GM23338 (cell line): ENCODE data around the gene TTYH3. TPM values are rescaled to one million over a fixed set of nuclear protein-coding genes. Genes with fewer than 3 reads are reported as not detected.

Source experiments
- ATAC-seq: fragments of 200-7000 bp; cut with Tn5 transposase; 3 replicates; pipeline ENCODE4 v1.9.1; 2020
- DNase-seq: peaks from one replicate; pipeline ENCODE4 v3.0.0-alpha.2; 2015; ENCODE audit warnings: low spot score
- H2AFZ ChIP-seq: fragments of 200-600 bp; sonication (generic); 2 replicates; pipeline ENCODE4 v1.8.0; 2016; ENCODE audit warnings: antibody characterized with exemption, mild to moderate bottlenecking, moderate library complexity
- H3F3A ChIP-seq: fragments of 200-600 bp; sonication (generic); replicated peaks from 2 replicates; pipeline ENCODE4 v1.8.0; 2017; ENCODE audit warnings: antibody characterized with exemption, mixed run types, low read depth
- H3K27ac ChIP-seq: fragments of 200-600 bp; sonication (generic); 2 replicates; pipeline ENCODE4 v1.6.1; 2016; ENCODE audit warnings: low read depth
- H3K27me3 ChIP-seq: fragments of 200-600 bp; sonication (generic); 2 replicates; pipeline ENCODE4 v1.8.0; 2016; ENCODE audit warnings: mild to moderate bottlenecking, mixed run types, moderate library complexity; ENCODE audit not compliant: insufficient read depth
- H3K36me3 ChIP-seq: fragments of 200-600 bp; sonication (generic); 2 replicates; pipeline ENCODE4 v1.8.0; 2016; ENCODE audit warnings: mild to moderate bottlenecking; ENCODE audit not compliant: insufficient read depth
- H3K4me1 ChIP-seq: fragments of 200-600 bp; sonication (generic); 2 replicates; pipeline ENCODE4 v1.8.0; 2016; ENCODE audit warnings: mild to moderate bottlenecking, moderate library complexity; ENCODE audit not compliant: insufficient read depth
- H3K4me2 ChIP-seq: fragments of 200-600 bp; sonication (generic); 2 replicates; pipeline ENCODE4 v1.7.1; 2017; ENCODE audit warnings: mixed run types
- H3K4me3 ChIP-seq: fragments of 200-600 bp; sonication (generic); 2 replicates; pipeline ENCODE4 v1.6.1; 2016; ENCODE audit warnings: mixed run types
- H3K79me2 ChIP-seq: fragments of 200-600 bp; sonication (generic); replicated peaks from 2 replicates; pipeline ENCODE4 v1.8.0; 2017; ENCODE audit warnings: mild to moderate bottlenecking; ENCODE audit not compliant: insufficient read depth
- H3K9me2 ChIP-seq: fragments of 200-600 bp; sonication (generic); 2 replicates; pipeline ENCODE4 v1.8.0; 2017; ENCODE audit not compliant: insufficient read depth
- H4K20me1 ChIP-seq: fragments of 200-600 bp; sonication (generic); replicated peaks from 2 replicates; pipeline ENCODE4 v1.8.0; 2017; ENCODE audit warnings: mild to moderate bottlenecking; ENCODE audit not compliant: insufficient read depth
- H3K27ac Mint-ChIP-seq: 2 replicates; pipeline ENCODE4 v1.8.0; 2020; ENCODE audit warnings: inconsistent platforms, mild to moderate bottlenecking, moderate library complexity, mixed read lengths
- H3K27me3 Mint-ChIP-seq: 3 replicates; pipeline ENCODE4 v1.8.0; 2022; ENCODE audit warnings: low read depth, mild to moderate bottlenecking, moderate library complexity, mixed read lengths, inconsistent platforms; ENCODE audit not compliant: insufficient read depth, poor library complexity
- H3K36me3 Mint-ChIP-seq: 3 replicates; pipeline ENCODE4 v1.8.0; 2021; ENCODE audit warnings: low read depth, mild to moderate bottlenecking, inconsistent platforms, moderate library complexity, mixed read lengths
- H3K4me1 Mint-ChIP-seq: 3 replicates; pipeline ENCODE4 v1.8.0; 2020; ENCODE audit warnings: mild to moderate bottlenecking, inconsistent platforms, mixed read lengths
- H3K4me3 Mint-ChIP-seq: 3 replicates; pipeline ENCODE4 v1.8.0; 2021; ENCODE audit warnings: moderate library complexity, mild to moderate bottlenecking, inconsistent platforms, mixed read lengths
- H3K9me3 Mint-ChIP-seq: 3 replicates; pipeline ENCODE4 v1.8.0; 2020; ENCODE audit warnings: moderate library complexity, mild to moderate bottlenecking, inconsistent platforms, mixed read lengths
- CTCF ChIP-seq, 2 experiments: fragments of 200-600 bp in 1 of 2; sonication (generic) in 1 of 2; conservative IDR thresholded peaks; 2 replicates each; pipeline versions ENCODE4 v1.5.1 to v1.6.1; 2016 to 2017; ENCODE audit warnings: antibody characterized with exemption in 2 of 2, low read depth in 2 of 2, mild to moderate bottlenecking in 2 of 2, moderate library complexity in 1 of 2
- EZH2 ChIP-seq: fragments of 200-600 bp; sonication (generic); IDR thresholded peaks from one replicate; pipeline ENCODE4 v1.8.0; 2017; ENCODE audit warnings: antibody characterized with exemption, mild to moderate bottlenecking, low read depth; ENCODE audit not compliant: unreplicated experiment
- EZH2phosphoT487 ChIP-seq: fragments of 200-600 bp; sonication (generic); IDR thresholded peaks from one replicate; pipeline ENCODE4 v1.8.1; 2018; ENCODE audit warnings: antibody characterized with exemption; ENCODE audit not compliant: unreplicated experiment
- NANOG ChIP-seq: IDR thresholded peaks from 2 replicates; pipeline ENCODE4 v1.6.1; 2016; ENCODE audit warnings: antibody characterized with exemption, borderline replicate concordance
- POLR2AphosphoS5 ChIP-seq: IDR thresholded peaks from 2 replicates; pipeline ENCODE4 v1.6.1; 2016; ENCODE audit warnings: antibody characterized with exemption, low read depth
- REST ChIP-seq: IDR thresholded peaks from one replicate; pipeline ENCODE4 v1.6.1; 2018; ENCODE audit warnings: antibody characterized with exemption; ENCODE audit not compliant: unreplicated experiment
- STAT1 ChIP-seq: IDR thresholded peaks from one replicate; pipeline ENCODE4 v1.6.1; 2016; ENCODE audit warnings: antibody characterized with exemption; ENCODE audit not compliant: unreplicated experiment
- ZNF114 ChIP-seq: fragments of 250-450 bp; sonication (Bioruptor Pico); IDR thresholded peaks from 2 replicates; pipeline ENCODE4 v1.5.0; 2020; ENCODE audit warnings: mild to moderate bottlenecking, moderate library complexity
- ZNF462 ChIP-seq: fragments of 250-450 bp; sonication (Bioruptor Pico); IDR thresholded peaks from 2 replicates; pipeline ENCODE4 v1.5.0; 2020; ENCODE audit warnings: mild to moderate bottlenecking, moderate library complexity
- polyA plus RNA-seq: library from polyadenylated mRNA; unstranded; fragments of >200 nt; fragmentation: Nextera tagmentation; extraction: Ambion mirVana; gene quantifications from 2 replicates; pipeline ENCODE4 v1.2.1, GENCODE V29; 2016
- total RNA-seq: library from RNA; depleted of rRNA; stranded (reverse); fragments of >200 nt; shearing (Covaris generic); gene quantifications from 2 replicates; pipeline ENCODE4 v1.2.3, GENCODE V29; 2014

Gene TTYH3
- total and polyA plus RNA-seq, 2 experiments from 2014 or later = 59.6 to 126 TPM

- TF ChIP-seq REST = no peak
- no peak for TF ChIP-seq STAT1
These were observed 20.9 kb upstream of the TTYH3 start (continued) for GRCh38 chr7:2610898-2611297.

- H3K4me1 Mint-ChIP-seq = peaks cover 26% of the 10 kb centered on the region
- Histone ChIP-seq H3F3A (no peaks in the 10 kb centered on the region), H2AFZ (no peak overlapping the region), H3K4me1 (peaks cover 3% of the 10 kb centered on the region; the same call in 1 of the 2 replicates), H4K20me1 (no peaks in the 10 kb centered on the region), H3K4me2 (no peak overlapping the region), H3K27ac (no peak overlapping the region), H3K36me3 (no peaks in the 10 kb centered on the region), H3K4me3 (no peak overlapping the region), H3K9me2 (no peaks in the 10 kb centered on the region), H3K27me3 (no peaks in the 10 kb centered on the region), H3K79me2 (no peaks in the 10 kb centered on the region)
- peaks cover 22% of the 10 kb centered on the region for H3K27me3 Mint-ChIP-seq
- H3K9me3 Mint-ChIP-seq = no peaks in the 10 kb centered on the region
- no peaks in the 10 kb centered on the region for H3K36me3 Mint-ChIP-seq
- H3K4me3 Mint-ChIP-seq = no peak overlapping the region
- ATAC-seq = no peak
- DNase-seq = no peak
- H3K27ac Mint-ChIP-seq = no peak overlapping the region
- TF ChIP-seq ZNF114 = no peak
- TF ChIP-seq NANOG = no peak
- no peak for TF ChIP-seq POLR2AphosphoS5
- TF ChIP-seq EZH2phosphoT487 = no peak
- TF ChIP-seq EZH2 = no peak
- no peak for TF ChIP-seq REST
- no peak for TF ChIP-seq STAT1
- no peak for TF ChIP-seq CTCF (conservative IDR thresholded peaks at IDR 0.05; ENCODE audit: low read depth in 2 of 2)
- no peak for TF ChIP-seq ZNF462 (CRISPR knock-in tag)
These were observed 20.4 kb upstream of the TTYH3 start for GRCh38 chr7:2611401-2611800.
